ENCODE measurements around the gene KIAA1755.

Gene KIAA1755

GRCh38 chr20:38247166-38247509 is 13.4 kb downstream of the KIAA1755 start:
- Histone ChIP-seq H3K9ac (ENCODE audit: low read depth, low read length) (no peak overlapping the region), H3K27me3 (ENCODE audit: insufficient read depth, low read length) (no peaks in the 10 kb centered on the region), H3K4me3 (ENCODE audit: low read length) (no peak overlapping the region), H3K9me3 (ENCODE audit: insufficient read depth, low read depth, low read length) (peaks cover 21% of the 10 kb centered on the region), H3K27ac (ENCODE audit: low read depth, low read length) (no peak overlapping the region), H3K4me1 (ENCODE audit: insufficient read depth, low read length) (no peaks in the 10 kb centered on the region), H3K36me3 (ENCODE audit: insufficient read depth, low read length) (no peaks in the 10 kb centered on the region)
- WGBS = 91% methylated on average over 7 of the region's 7 CpGs

- no peaks in the 10 kb centered on the region for H3K36me3 ChIP-seq (ENCODE audit: insufficient read depth, low read length)
- H3K9ac ChIP-seq (ENCODE audit: low read depth, low read length) = no peak overlapping the region
- no peaks in the 10 kb centered on the region for H3K27me3 ChIP-seq (ENCODE audit: insufficient read depth, low read length)
- H3K27ac ChIP-seq (ENCODE audit: low read depth, low read length) = no peak overlapping the region
- H3K4me3 ChIP-seq (ENCODE audit: low read length) = no peak overlapping the region
- 89% methylated on average over 14 of the region's 14 CpGs for WGBS
- H3K9me3 ChIP-seq (ENCODE audit: insufficient read depth, low read depth, low read length) = peaks cover 27% of the 10 kb centered on the region
- no peaks in the 10 kb centered on the region for H3K4me1 ChIP-seq (ENCODE audit: insufficient read depth, low read length)
Observed at GRCh38 chr20:38246357-38247165, 14.0 kb downstream of the KIAA1755 start.

GRCh38 chr20:38245753-38246152 is 14.8 kb downstream of the KIAA1755 start:
- H3K4me3 ChIP-seq (ENCODE audit: low read length) = no peak overlapping the region
- H3K9me3 ChIP-seq (ENCODE audit: insufficient read depth, low read depth, low read length) = peaks cover 33% of the 10 kb centered on the region
- no peak overlapping the region for H3K9ac ChIP-seq (ENCODE audit: low read depth, low read length)
- no peaks in the 10 kb centered on the region for H3K36me3 ChIP-seq (ENCODE audit: insufficient read depth, low read length)
- no peaks in the 10 kb centered on the region for H3K27me3 ChIP-seq (ENCODE audit: insufficient read depth, low read length)
- WGBS = 90% methylated on average over 9 of the region's 9 CpGs
- no peaks in the 10 kb centered on the region for H3K4me1 ChIP-seq (ENCODE audit: insufficient read depth, low read length)
- H3K27ac ChIP-seq (ENCODE audit: low read depth, low read length) = no peak overlapping the region

- Histone ChIP-seq H3K27me3 (ENCODE audit: insufficient read depth, low read length) (no peaks in the 10 kb centered on the region), H3K9me3 (ENCODE audit: insufficient read depth, low read depth, low read length) (peaks cover 33% of the 10 kb centered on the region), H3K27ac (ENCODE audit: low read depth, low read length) (no peak overlapping the region), H3K9ac (ENCODE audit: low read depth, low read length) (no peak overlapping the region), H3K4me3 (ENCODE audit: low read length) (no peak overlapping the region), H3K36me3 (ENCODE audit: insufficient read depth, low read length) (no peaks in the 10 kb centered on the region), H3K4me1 (ENCODE audit: insufficient read depth, low read length) (no peaks in the 10 kb centered on the region)
- 85% methylated on average over 2 of the region's 2 CpGs for WGBS
Observed at GRCh38 chr20:38243709-38244020, 16.9 kb downstream of the KIAA1755 start.

GRCh38 chr20:38242848-38243708 is 17.5 kb downstream of the KIAA1755 start:
- Histone ChIP-seq H3K4me3 (ENCODE audit: low read length) (no peak overlapping the region), H3K9ac (ENCODE audit: low read depth, low read length) (no peak overlapping the region), H3K27me3 (ENCODE audit: insufficient read depth, low read length) (no peaks in the 10 kb centered on the region), H3K9me3 (ENCODE audit: insufficient read depth, low read depth, low read length) (peaks cover 33% of the 10 kb centered on the region), H3K4me1 (ENCODE audit: insufficient read depth, low read length) (no peaks in the 10 kb centered on the region), H3K36me3 (ENCODE audit: insufficient read depth, low read length) (no peaks in the 10 kb centered on the region), H3K27ac (ENCODE audit: low read depth, low read length) (no peak overlapping the region)
- WGBS = 55% methylated on average over 4 of the region's 5 CpGs

GRCh38 chr20:38241201-38241600 is 19.3 kb downstream of the KIAA1755 start:
- H3K9me3 ChIP-seq (ENCODE audit: insufficient read depth, low read depth, low read length) = peaks cover 33% of the 10 kb centered on the region
- 94% methylated on average over 3 of the region's 3 CpGs for WGBS
- H3K4me3 ChIP-seq (ENCODE audit: low read length) = no peak overlapping the region
- no peaks in the 10 kb centered on the region for H3K4me1 ChIP-seq (ENCODE audit: insufficient read depth, low read length)
- H3K27ac ChIP-seq (ENCODE audit: low read depth, low read length) = no peak overlapping the region
- H3K27me3 ChIP-seq (ENCODE audit: insufficient read depth, low read length) = no peaks in the 10 kb centered on the region
- H3K9ac ChIP-seq (ENCODE audit: low read depth, low read length) = no peak overlapping the region
- no peaks in the 10 kb centered on the region for H3K36me3 ChIP-seq (ENCODE audit: insufficient read depth, low read length)

- Histone ChIP-seq H3K9me3 (ENCODE audit: insufficient read depth, low read depth, low read length) (peaks cover 33% of the 10 kb centered on the region), H3K27me3 (ENCODE audit: insufficient read depth, low read length) (no peaks in the 10 kb centered on the region), H3K4me3 (ENCODE audit: low read length) (no peak overlapping the region), H3K4me1 (ENCODE audit: insufficient read depth, low read length) (no peaks in the 10 kb centered on the region), H3K36me3 (ENCODE audit: insufficient read depth, low read length) (no peaks in the 10 kb centered on the region), H3K27ac (ENCODE audit: low read depth, low read length) (no peak overlapping the region), H3K9ac (ENCODE audit: low read depth, low read length) (no peak overlapping the region)
- WGBS = 53% methylated on average over 3 of the region's 3 CpGs
Observed at GRCh38 chr20:38239441-38239840, 21.1 kb downstream of the KIAA1755 start.

- Histone ChIP-seq H3K4me3 (ENCODE audit: low read length) (no peak overlapping the region), H3K9me3 (ENCODE audit: insufficient read depth, low read depth, low read length) (peaks cover 29% of the 10 kb centered on the region), H3K4me1 (ENCODE audit: insufficient read depth, low read length) (no peaks in the 10 kb centered on the region), H3K27ac (ENCODE audit: low read depth, low read length) (no peak overlapping the region), H3K27me3 (ENCODE audit: insufficient read depth, low read length) (no peaks in the 10 kb centered on the region), H3K9ac (ENCODE audit: low read depth, low read length) (no peak overlapping the region), H3K36me3 (ENCODE audit: insufficient read depth, low read length) (no peaks in the 10 kb centered on the region)
- WGBS = 76% methylated on average over 3 of the region's 3 CpGs
Observed at GRCh38 chr20:38238829-38239228, 21.7 kb downstream of the KIAA1755 start.

GRCh38 chr20:38237381-38237780 is 23.2 kb downstream of the KIAA1755 start:
- Histone ChIP-seq H3K36me3 (ENCODE audit: insufficient read depth, low read length) (no peaks in the 10 kb centered on the region), H3K9ac (ENCODE audit: low read depth, low read length) (no peak overlapping the region), H3K4me3 (ENCODE audit: low read length) (no peak overlapping the region), H3K9me3 (ENCODE audit: insufficient read depth, low read depth, low read length) (peaks cover 15% of the 10 kb centered on the region), H3K27ac (ENCODE audit: low read depth, low read length) (no peak overlapping the region), H3K27me3 (ENCODE audit: insufficient read depth, low read length) (no peaks in the 10 kb centered on the region), H3K4me1 (ENCODE audit: insufficient read depth, low read length) (no peaks in the 10 kb centered on the region)
- WGBS = 90% methylated on average over 3 of the region's 3 CpGs

- Histone ChIP-seq H3K36me3 (ENCODE audit: insufficient read depth, low read length) (no peaks in the 10 kb centered on the region), H3K27ac (ENCODE audit: low read depth, low read length) (no peak overlapping the region), H3K9me3 (ENCODE audit: insufficient read depth, low read depth, low read length) (no peaks in the 10 kb centered on the region), H3K4me1 (ENCODE audit: insufficient read depth, low read length) (no peaks in the 10 kb centered on the region), H3K27me3 (ENCODE audit: insufficient read depth, low read length) (no peaks in the 10 kb centered on the region), H3K4me3 (ENCODE audit: low read length) (no peak overlapping the region), H3K9ac (ENCODE audit: low read depth, low read length) (no peak overlapping the region)
- WGBS = 87% methylated on average over 10 of the region's 10 CpGs
Observed at GRCh38 chr20:38231531-38232121, 28.9 kb downstream of the KIAA1755 start.

- no peak overlapping the region for H3K9ac ChIP-seq (ENCODE audit: low read depth, low read length)
- no peaks in the 10 kb centered on the region for H3K9me3 ChIP-seq (ENCODE audit: insufficient read depth, low read depth, low read length)
- H3K27me3 ChIP-seq (ENCODE audit: insufficient read depth, low read length) = no peaks in the 10 kb centered on the region
- no peak overlapping the region for H3K4me3 ChIP-seq (ENCODE audit: low read length)
- H3K4me1 ChIP-seq (ENCODE audit: insufficient read depth, low read length) = no peaks in the 10 kb centered on the region
- H3K36me3 ChIP-seq (ENCODE audit: insufficient read depth, low read length) = no peaks in the 10 kb centered on the region
- 85% methylated on average over 10 of the region's 10 CpGs for WGBS
- H3K27ac ChIP-seq (ENCODE audit: low read depth, low read length) = no peak overlapping the region
Observed at GRCh38 chr20:38230957-38231526, 29.5 kb downstream of the KIAA1755 start.

Data from HUES64 (cell line).